Measurements from ENCODE around the gene RRAD. TPM values are rescaled to one million over a fixed set of nuclear protein-coding genes. Genes with fewer than 3 reads are reported as not detected.

RRAD gene
- total RNA-seq, 4 donors from 2014 or later, result 3.8 to 21.0 (median 11.9) TPM

- ATAC-seq (ENCODE audit: low FRiP score), result no peak
- no peak for DNase-seq (ENCODE audit: low spot score)
- TF ChIP-seq CTCF (IDR thresholded peaks at IDR 0.05), result no peak
These were observed 31.3 kb downstream of the RRAD start for GRCh38 chr16:66894055-66894454.

GRCh38 chr16:66891797-66892196 is 33.5 kb downstream of the RRAD start:
- DNase-seq (ENCODE audit: low spot score) (no peak), ATAC-seq (ENCODE audit: low FRiP score) (no peak)
- TF ChIP-seq CTCF (IDR thresholded peaks at IDR 0.05), result no peak

- no peak for ATAC-seq (ENCODE audit: low FRiP score)
- DNase-seq (ENCODE audit: low spot score), result no peak
- no peak for TF ChIP-seq CTCF (IDR thresholded peaks at IDR 0.05)
These were observed 34.0 kb downstream of the RRAD start for GRCh38 chr16:66891360-66891759.

GRCh38 chr16:66890799-66891198 is 34.5 kb downstream of the RRAD start:
- ATAC-seq (ENCODE audit: low FRiP score) (no peak), DNase-seq (ENCODE audit: low spot score) (no peak)
- TF ChIP-seq CTCF (IDR thresholded peaks at IDR 0.05), result no peak

- TF ChIP-seq CTCF (IDR thresholded peaks at IDR 0.05), result no peak
- no peak for DNase-seq (ENCODE audit: low spot score)
- ATAC-seq (ENCODE audit: low FRiP score), result no peak
These were observed 35.7 kb downstream of the RRAD start for GRCh38 chr16:66889622-66890021.

GRCh38 chr16:66888647-66889615 is 36.4 kb downstream of the RRAD start:
- ATAC-seq (ENCODE audit: low FRiP score), result no peak
- no peak for DNase-seq (ENCODE audit: low spot score)
- TF ChIP-seq CTCF (IDR thresholded peaks at IDR 0.05), result no peak

GRCh38 chr16:66886914-66887313 is 38.4 kb downstream of the RRAD start:
- ATAC-seq (ENCODE audit: low FRiP score) (no peak), DNase-seq (ENCODE audit: low spot score) (no peak)
- no peak for TF ChIP-seq CTCF (IDR thresholded peaks at IDR 0.05)

Data from omental fat pad (tissue), 4 donors.